MCF 10A (cell line): ENCODE measurements around the gene FBXO38. TPM values are rescaled to one million over a fixed set of nuclear protein-coding genes. Genes with fewer than 3 reads are reported as not detected.

Experiments used
- Bru-seq: library from RNA; stranded (reverse); fragments of 400-500 nt; gene quantifications from one replicate; lab custom pipeline; 2021; lab: Mats Ljungman, UMichigan
- BruChase-seq, 2 experiments: library from RNA; stranded (reverse); fragments of 400-500 nt; gene quantifications; one replicate each; lab custom pipeline; 2021; lab: Mats Ljungman, UMichigan
- BruUV-seq: library from RNA; stranded (reverse); fragments of 400-500 nt; replicated peaks from 2 replicates; lab custom pipeline; 2021; lab: Mats Ljungman, UMichigan
- CTCF ChIA-PET: fragments of 300-600 bp; sonication (Branson Sonifier 250); formaldehyde crosslinking; extraction: SDS; loops from one replicate; lab custom pipeline; 2021; ENCODE audit warnings: antibody characterized with exemption, inconsistent platforms; lab: Yijun Ruan, JAX
- POLR2A ChIA-PET: fragments of 300-600, 350-650 bp; sonication (Branson Sonifier 250); formaldehyde crosslinking; extraction: SDS; loops from one replicate; lab custom pipeline; 2020; ENCODE audit warnings: antibody characterized with exemption, inconsistent platforms; lab: Yijun Ruan, JAX
- DNase-seq: peaks from one replicate; pipeline ENCODE4 v3.0.0-alpha.2; 2018; ENCODE audit not compliant: unreplicated experiment
- H3K27ac Mint-ChIP-seq: one replicate; pipeline ENCODE4 v1.8.0; 2022; ENCODE audit warnings: mild to moderate bottlenecking, low read depth, mixed read lengths; ENCODE audit not compliant: unreplicated experiment
- H3K27me3 Mint-ChIP-seq: one replicate; pipeline ENCODE4 v1.8.0; 2022; ENCODE audit warnings: mixed read lengths; ENCODE audit not compliant: insufficient read depth, unreplicated experiment
- H3K36me3 Mint-ChIP-seq: one replicate; pipeline ENCODE4 v1.8.0; 2022; ENCODE audit warnings: mild to moderate bottlenecking, moderate library complexity, mixed read lengths; ENCODE audit not compliant: insufficient read depth, unreplicated experiment
- H3K4me1 Mint-ChIP-seq: one replicate; pipeline ENCODE4 v1.8.0; 2022; ENCODE audit warnings: mixed read lengths; ENCODE audit not compliant: insufficient read depth, unreplicated experiment
- H3K4me3 Mint-ChIP-seq: one replicate; pipeline ENCODE4 v1.8.0; 2022; ENCODE audit warnings: mild to moderate bottlenecking, moderate library complexity, mixed read lengths; ENCODE audit not compliant: unreplicated experiment
- H3K9me3 Mint-ChIP-seq: one replicate; pipeline ENCODE4 v1.8.0; 2022; ENCODE audit warnings: mixed read lengths; ENCODE audit not compliant: unreplicated experiment
- CTCF ChIP-seq: fragments of 200-600 bp; IDR thresholded peaks from one replicate; pipeline ENCODE4 v1.8.0; 2022; ENCODE audit warnings: antibody characterized with exemption, mild to moderate bottlenecking; ENCODE audit not compliant: unreplicated experiment
- intact Hi-C: fragments of 100-400 bp; cut with micrococcal nuclease; formaldehyde crosslinking; loops from 2 replicates; pipeline ENCODE4 v1.14.1; 2022
- long read RNA-seq: library from polyadenylated mRNA; stranded (forward); transcript quantifications from one replicate; pipeline ENCODE4 v2.0.0, GENCODE V29; 2022
- total RNA-seq: library from RNA; stranded (reverse); gene quantifications from 2 replicates; pipeline ENCODE4 v1.2.3, GENCODE V29; 2022

Gene FBXO38
- total RNA-seq (54.4 and 76.1 TPM in 2 replicates), Bru-seq, nascent RNA (percentile 96 among the genes with signal in this experiment), BruChase-seq, experiment 1, labeled RNA remaining after a 6-hour chase (percentile 88 among the genes with signal in this experiment), BruChase-seq, experiment 2, labeled RNA remaining after a 2-hour chase (percentile 92 among the genes with signal in this experiment)
- long read RNA-seq, full-length matches to known transcripts, result 37 of 57 reads
- long read RNA-seq, partial matches to known transcripts, result 9 of 57 reads
- long read RNA-seq, other reads (novel, unspliced or antisense), result 11 of 57 reads

- ChIA-PET POLR2A (interaction anchor here (0.6 to 1.9 kb wide), 22 partner anchors 9 to 583 kb away, joined by 3 to 19 read pairs (median 3); no protein-coding TSS in a partner anchor), CTCF (interaction anchor here (0.6 to 2.1 kb wide), 8 partner anchors 9 to 887 kb away, joined by 3 to 16 read pairs (median 4); no protein-coding TSS in a partner anchor)
- Mint-ChIP-seq H3K36me3 (peaks cover 3% of the 10 kb centered on the region), H3K27ac (peak within 1 kb of the TSS; percentile 98), H3K27me3 (no peaks in the 10 kb centered on the region), H3K4me1 (peaks cover 44% of the 10 kb centered on the region), H3K9me3 (no peaks in the 10 kb centered on the region), H3K4me3 (peak within 1 kb of the TSS; percentile 85)
- intact Hi-C loops, result loop anchor here (1.0 kb wide), 1 partner anchor 348 kb away; no protein-coding TSS in a partner anchor
- no TSS peak for BruUV-seq
- no peak for TF ChIP-seq CTCF
- peak; percentile 99 for DNase-seq
Measured at GRCh38 chr5:148383564-148384379, at the start of gene FBXO38. Gene FBXO38 (plus strand): TSS chr5:148383958. CDS start chr5:148394777, 10,819 bp downstream.

GRCh38 chr5:148335259-148335658, 48.5 kb upstream of the FBXO38 start, which contains the start of gene SPINK9:
Gene SPINK9 (plus strand): TSS chr5:148335559. CDS start chr5:148335614, 55 bp downstream.
- intact Hi-C loops, result no loop called here
- H3K4me3 Mint-ChIP-seq, result no peak within 1 kb of the TSS
- BruUV-seq, result no TSS peak

DNA sequence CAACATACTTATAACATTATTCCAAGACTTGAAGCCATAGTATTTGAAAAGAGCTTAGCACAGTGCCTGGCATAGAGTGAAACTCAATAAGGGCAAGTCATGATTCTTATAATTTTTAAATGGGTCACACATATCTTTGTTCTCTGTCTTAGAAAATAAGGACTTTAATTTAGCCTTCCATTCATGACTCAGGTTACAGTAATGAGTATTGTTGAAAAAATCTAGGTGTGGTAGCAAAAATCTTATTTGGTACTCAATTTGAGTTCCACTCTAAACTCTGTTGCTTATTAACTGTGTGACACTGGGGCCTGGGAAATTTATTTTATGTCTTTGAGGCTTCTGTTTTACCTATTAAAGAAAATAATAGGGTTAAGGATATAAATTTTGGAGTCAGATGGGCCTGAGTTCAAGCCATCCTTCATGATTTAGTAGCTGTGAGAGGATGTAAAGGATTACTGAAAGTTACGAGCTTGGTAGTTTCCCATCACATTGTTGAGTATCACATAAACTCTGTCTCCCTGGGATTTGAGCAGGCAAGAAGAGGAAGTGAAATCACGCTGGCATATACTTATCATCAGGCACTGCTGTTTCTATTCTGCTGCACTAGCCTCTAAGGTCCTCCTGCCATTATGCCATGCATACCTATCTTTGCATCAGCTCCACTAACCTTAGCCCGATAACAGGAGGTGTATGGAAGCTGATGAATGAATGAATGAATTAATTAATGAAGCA, 46.9 kb upstream of the FBXO38 start:
- no TSS peak for BruUV-seq
- intact Hi-C loops, result no loop called here
- no peak for TF ChIP-seq CTCF
- Mint-ChIP-seq H3K27me3 (no peaks in the 10 kb centered on the region), H3K36me3 (no peaks in the 10 kb centered on the region), H3K4me1 (peaks cover 8% of the 10 kb centered on the region), H3K27ac (peak overlapping the region; percentile 74), H3K9me3 (peaks cover 4% of the 10 kb centered on the region), H3K4me3 (no peak overlapping the region)
- no peak for DNase-seq
- CTCF ChIA-PET, result interaction anchor here (0.7 to 2.1 kb wide), 2 partner anchors 9 to 38 kb away, joined by 4 to 11 read pairs; no protein-coding TSS in a partner anchor
- POLR2A ChIA-PET, result no interaction called here

More at GRCh38 chr5:148335259-148335658, 48.5 kb upstream of the FBXO38 start, which contains the start of gene SPINK9:
- no peak for DNase-seq
- Mint-ChIP-seq H3K9me3 (no peaks in the 10 kb centered on the region), H3K27me3 (no peaks in the 10 kb centered on the region), H3K27ac (peak within 1 kb of the TSS; percentile 74), H3K4me1 (peaks cover 8% of the 10 kb centered on the region), H3K36me3 (no peaks in the 10 kb centered on the region)
- TF ChIP-seq CTCF, result no peak
- CTCF ChIA-PET, result interaction anchor here (0.6 to 1.5 kb wide), 5 partner anchors 11 to 684 kb away, joined by 3 to 7 read pairs (median 4); no protein-coding TSS in a partner anchor
- POLR2A ChIA-PET, result no interaction called here
